ENCODE measurements around the gene KMT2D. TPM values are rescaled to one million over a fixed set of nuclear protein-coding genes. Genes with fewer than 3 reads are reported as not detected.

Gene KMT2D
- total and polyA plus RNA-seq, 2 donors (not counting 3 experiments of a cell fraction or from before 2014, with no cell fraction given) = 15.1 to 120 TPM

GRCh38 chr12:49032276-49032675 lies 28.3 kb downstream of the KMT2D start:
- no peak overlapping the region for H3K27ac ChIP-seq (ENCODE audit: insufficient read depth, low read depth, low read length)
- dilution Hi-C loops (cut with MboI; ENCODE audit: extremely low pct_ligation_motif_present, low sequenced_read_pairs) (no loop called here), intact Hi-C loops (cut with micrococcal nuclease) (no loop called here)
- no peaks in the 10 kb centered on the region for H3K9me1 ChIP-seq (replicated peaks; ENCODE audit: control insufficient read depth, extremely low read depth, insufficient read depth, low read length)
- no peak overlapping the region for H2AFZ ChIP-seq (ENCODE audit: low read depth, low read length)
- H3K4me3 ChIP-seq (replicated peaks in 1 of 3; ENCODE audit: insufficient read depth in 1 of 3, low read depth in 1 of 3, low read length in 3 of 3) = no peak overlapping the region
- no peaks in the 10 kb centered on the region for H3K9me3 ChIP-seq (replicated peaks; ENCODE audit: control insufficient read depth, insufficient read depth, low read length)
- no peaks in the 10 kb centered on the region for H3K27me3 ChIP-seq (ENCODE audit: control insufficient read depth in 2 of 2, insufficient read depth in 2 of 2, low read length in 2 of 2)
- no peaks in the 10 kb centered on the region for H3K4me1 ChIP-seq (ENCODE audit: control insufficient read depth, extremely low read depth, insufficient read depth, low read length)
- no peak for DNase-seq (ENCODE audit: low read depth, low spot score)
- ChIA-PET POLR2A (no interaction called here), CTCF (interaction anchor here (1.4 kb wide), 2 partner anchors 12 to 44 kb away, joined by 3 to 4 read pairs; no protein-coding TSS in a partner anchor)
- TF ChIP-seq FOS (IDR thresholded peaks at IDR 0.05; ENCODE audit: borderline replicate concordance, insufficient read depth, low read length) = no peak
- no peak for TF ChIP-seq POLR2A (IDR thresholded peaks at IDR 0.05; ENCODE audit: low read depth, low read length)
- no peak for TF ChIP-seq MAX (IDR thresholded peaks at IDR 0.05; ENCODE audit: insufficient read depth, insufficient read length)
- no peak for TF ChIP-seq CTCF (IDR thresholded peaks at IDR 0.05; ENCODE audit: extremely low read depth in 1 of 2, insufficient read depth in 1 of 2, low read depth in 1 of 2, low read length in 2 of 2)
- no peak for TF ChIP-seq JUN (IDR thresholded peaks at IDR 0.05; ENCODE audit: borderline replicate concordance, insufficient read depth, insufficient read length, low read depth)
- TF ChIP-seq GATA2 (IDR thresholded peaks at IDR 0.05; ENCODE audit: insufficient read depth, insufficient read length, low read depth, low read length) = no peak
- TF ChIP-seq MYC (IDR thresholded peaks at IDR 0.05; ENCODE audit: low read depth, low read length) = no peak
- no peak for TF ChIP-seq EZH2 (IDR thresholded peaks at IDR 0.05; ENCODE audit: borderline replicate concordance, low read depth, low read length, severe bottlenecking)
- TF ChIP-seq POLR2AphosphoS5 (IDR thresholded peaks at IDR 0.05; ENCODE audit: insufficient read depth, low read depth, low read length) = no peak
- H3K9ac ChIP-seq (replicated peaks; ENCODE audit: extremely low read depth, insufficient read depth, low read length) = no peak overlapping the region
- FAIRE-seq = no peak
- H3K36me3 ChIP-seq (ENCODE audit: control insufficient read depth in 2 of 2, extremely low read depth in 1 of 2, insufficient read depth in 2 of 2, low read length in 2 of 2) = peaks cover 36 to 72% of the 10 kb centered on the region in 2 experiments
- H3K79me2 ChIP-seq (ENCODE audit: control insufficient read depth, insufficient read depth, low read length) = no peaks in the 10 kb centered on the region
- H4K20me1 ChIP-seq (replicated peaks; ENCODE audit: control insufficient read depth, extremely low read depth, insufficient read depth, low read length) = no peaks in the 10 kb centered on the region
- H3K4me2 ChIP-seq (ENCODE audit: insufficient read depth, low read length) = no peak overlapping the region
- BruUV-seq (replicated peaks) = TSS peak; percentile 12

Data from endothelial cell of umbilical vein (primary cell).